IMR-90 (cell line): ENCODE results near the gene PRKN. TPM values are rescaled to one million over a fixed set of nuclear protein-coding genes. Genes with fewer than 3 reads are reported as not detected.

Experiments
- ATAC-seq: fragments of 200-7000 bp; cut with Tn5 transposase; 2 replicates; pipeline ENCODE4 v1.9.1; 2020; ENCODE audit warnings: low read depth, mild to moderate bottlenecking, moderate library complexity
- BruUV-seq: library from RNA; stranded (reverse); fragments of 400-500 nt; replicated peaks from 2 replicates; lab custom pipeline; 2021; lab: Mats Ljungman, UMichigan
- CTCF ChIA-PET: fragments of 300-600 bp; formaldehyde crosslinking; extraction: SDS; loops from one replicate; lab custom pipeline; 2021; ENCODE audit warnings: antibody characterized with exemption; lab: Yijun Ruan, JAX
- POLR2A ChIA-PET: fragments of 300-600 bp; sonication (Branson Sonifier 250); formaldehyde crosslinking; loops from one replicate; lab custom pipeline; 2022; ENCODE audit warnings: antibody characterized with exemption; ENCODE audit not compliant: unreplicated experiment; lab: Charles Lee
- DNase-seq: peaks from one replicate; pipeline ENCODE4 v3.0.0; 2013
- H2AFZ ChIP-seq: replicated peaks from 2 replicates; pipeline ENCODE3; 2013; ENCODE audit warnings: low read length, mild to moderate bottlenecking; ENCODE audit not compliant: poor library complexity
- H2AK5ac ChIP-seq: 2 replicates; pipeline ENCODE4 v1.6.1; 2013; ENCODE audit warnings: low read depth, low read length, inconsistent platforms
- H2AK9ac ChIP-seq: replicated peaks from 2 replicates; pipeline ENCODE3; 2013; ENCODE audit warnings: mild to moderate bottlenecking, low read depth, low read length, moderate library complexity; ENCODE audit not compliant: poor library complexity
- H2BK120ac ChIP-seq: 2 replicates; pipeline ENCODE4 v1.6.1; 2013; ENCODE audit warnings: low read depth, low read length, inconsistent platforms
- H2BK15ac ChIP-seq: 3 replicates; pipeline ENCODE4 v1.6.1; 2013; ENCODE audit warnings: low read depth, low read length, inconsistent platforms
- H2BK20ac ChIP-seq: 2 replicates; pipeline ENCODE4 v1.6.1; 2013; ENCODE audit warnings: low read depth, mild to moderate bottlenecking, inconsistent platforms, low read length, moderate library complexity
- H2BK5ac ChIP-seq: 2 replicates; pipeline ENCODE4 v1.6.1; 2013; ENCODE audit warnings: mild to moderate bottlenecking, low read depth, low read length, inconsistent platforms; ENCODE audit not compliant: poor library complexity, severe bottlenecking
- H3K14ac ChIP-seq: replicated peaks from 2 replicates; pipeline ENCODE4 v1.6.1; 2013; ENCODE audit warnings: low read depth, low read length, inconsistent platforms
- H3K18ac ChIP-seq: 2 replicates; pipeline ENCODE4 v1.6.1; 2013; ENCODE audit warnings: low read depth, low read length, control low read depth
- H3K23ac ChIP-seq: 2 replicates; pipeline ENCODE4 v1.6.1; 2013; ENCODE audit warnings: low read depth, low read length, inconsistent platforms
- H3K27ac ChIP-seq: 2 replicates; pipeline ENCODE4 v1.5.1; 2013; ENCODE audit warnings: mild to moderate bottlenecking, control low read depth, low read length; ENCODE audit not compliant: insufficient read depth
- H3K27me3 ChIP-seq: 2 replicates; pipeline ENCODE4 v1.6.1; 2013; ENCODE audit warnings: low read length; ENCODE audit not compliant: control insufficient read depth, insufficient read depth
- H3K36me3 ChIP-seq: 2 replicates; pipeline ENCODE4 v1.6.1; 2013; ENCODE audit warnings: low read length, mixed read lengths; ENCODE audit not compliant: control insufficient read depth, insufficient read depth
- H3K4ac ChIP-seq: 2 replicates; pipeline ENCODE4 v1.6.1; 2013; ENCODE audit warnings: low read depth, low read length, inconsistent platforms
- H3K4me1 ChIP-seq: 2 replicates; pipeline ENCODE4 v1.6.1; 2013; ENCODE audit warnings: low read length, mixed read lengths; ENCODE audit not compliant: control insufficient read depth, insufficient read depth
- H3K4me2 ChIP-seq: 2 replicates; pipeline ENCODE4 v1.6.1; 2013; ENCODE audit warnings: low read depth, mild to moderate bottlenecking, control low read depth, low read length, moderate library complexity
- H3K4me3 ChIP-seq: 2 replicates; pipeline ENCODE4 v1.5.1; 2013; ENCODE audit warnings: low read depth, mild to moderate bottlenecking, control low read depth, low read length, moderate library complexity; ENCODE audit not compliant: insufficient read depth
- H3K56ac ChIP-seq: 2 replicates; pipeline ENCODE4 v1.6.1; 2013; ENCODE audit warnings: low read length, inconsistent platforms; ENCODE audit not compliant: insufficient read depth; ENCODE audit errors: extremely low read depth
- H3K79me1 ChIP-seq, 2 experiments: 2 replicates each; pipeline ENCODE4 v1.6.1; 2013; ENCODE audit warnings: low read length in 2 of 2, inconsistent platforms in 1 of 2, low read depth in 1 of 2
- H3K9ac ChIP-seq: 2 replicates; pipeline ENCODE4 v1.6.1; 2013; ENCODE audit warnings: low read depth, low read length, control low read depth
- H3K9me1 ChIP-seq: 2 replicates; pipeline ENCODE4 v1.6.1; 2013; ENCODE audit warnings: low read length, inconsistent platforms; ENCODE audit not compliant: insufficient read depth
- H3K9me3 ChIP-seq: 2 replicates; pipeline ENCODE4 v1.6.1; 2013; ENCODE audit warnings: low read length; ENCODE audit not compliant: control insufficient read depth, insufficient read depth
- H4K20me1 ChIP-seq: 2 replicates; pipeline ENCODE4 v1.6.1; 2013; ENCODE audit warnings: low read length, inconsistent platforms; ENCODE audit not compliant: insufficient read depth
- H4K5ac ChIP-seq: 2 replicates; pipeline ENCODE4 v1.6.1; 2013; ENCODE audit warnings: mild to moderate bottlenecking, low read depth, low read length, control low read depth
- H4K8ac ChIP-seq, 2 experiments: 2 replicates each; pipeline ENCODE4 v1.6.1; 2013; ENCODE audit warnings: low read depth in 2 of 2, low read length in 2 of 2, control low read depth in 1 of 2, inconsistent platforms in 1 of 2
- H4K91ac ChIP-seq: 2 replicates; pipeline ENCODE4 v1.6.1; 2013; ENCODE audit warnings: low read depth, low read length, inconsistent platforms; ENCODE audit not compliant: insufficient read depth
- CEBPB ChIP-seq: IDR thresholded peaks from 2 replicates; pipeline ENCODE4 v1.6.1; 2012; ENCODE audit warnings: low read depth, low read length, improper control_type of control experiment
- CHD1 ChIP-seq: IDR thresholded peaks from 2 replicates; pipeline ENCODE4 v1.6.1; 2012; ENCODE audit warnings: low read depth, low read length, improper control_type of control experiment
- MAFK ChIP-seq: IDR thresholded peaks from 2 replicates; pipeline ENCODE4 v1.6.1; 2012; ENCODE audit warnings: low read depth, low read length, improper control_type of control experiment
- POLR2A ChIP-seq: IDR thresholded peaks from 2 replicates; pipeline ENCODE4 v1.6.1; 2012; ENCODE audit warnings: mild to moderate bottlenecking, low read depth, low read length
- RAD21 ChIP-seq: IDR thresholded peaks from 2 replicates; pipeline ENCODE4 v1.6.1; 2012; ENCODE audit warnings: low read length, improper control_type of control experiment
- RCOR1 ChIP-seq: IDR thresholded peaks from 2 replicates; pipeline ENCODE4 v1.6.1; 2012; ENCODE audit warnings: mild to moderate bottlenecking, low read length, improper control_type of control experiment; ENCODE audit not compliant: insufficient replicate concordance
- WGBS, 2 experiments: methylation state at CpG; one replicate each; pipeline versions ENCODE4 v1.1.5 to v1.1.7; 2013; ENCODE audit warnings: missing lambda C conversion rate in 2 of 2; ENCODE audit not compliant: insufficient read length in 1 of 2; ENCODE audit errors: extremely low coverage in 2 of 2; 5-methylcytosine and 5-hydroxymethylcytosine counted together
- dilution Hi-C: fragments of 300-500 bp; cut with HindIII; formaldehyde crosslinking; loops from one replicate; pipeline ENCODE4 v1.14.3; 2018; ENCODE audit warnings: low sequenced_read_pairs; ENCODE audit not compliant: unreplicated experiment
- in situ Hi-C: fragments of 300-500 bp; cut with MboI; formaldehyde crosslinking; loops from 3 replicates; pipeline ENCODE4 v1.14.3; 2019; ENCODE audit warnings: low sequenced_read_pairs, inconsistent platforms, mixed read lengths
- intact Hi-C: fragments of 100-400 bp; cut with micrococcal nuclease; formaldehyde crosslinking; loops from 2 replicates; pipeline ENCODE4 v1.10.0; 2022
- polyA plus RNA-seq, 3 experiments: library from polyadenylated mRNA; depleted of rRNA; stranded (reverse); fragments of >200 nt; gene quantifications; 2 replicates each; pipeline ENCODE4 v1.2.3, GENCODE V29; 2012; ENCODE audit warnings: low replicate concordance in 1 of 3
- total RNA-seq: library from RNA; depleted of rRNA; stranded (reverse); fragments of >200 nt; gene quantifications from 2 replicates; pipeline ENCODE4 v1.2.3, GENCODE V29; 2012

The PRKN gene
- total and polyA plus RNA-seq, 2 of the 4 experiments (the other 2 are of a cell fraction), result 0.15 to 0.18 TPM

DNA sequence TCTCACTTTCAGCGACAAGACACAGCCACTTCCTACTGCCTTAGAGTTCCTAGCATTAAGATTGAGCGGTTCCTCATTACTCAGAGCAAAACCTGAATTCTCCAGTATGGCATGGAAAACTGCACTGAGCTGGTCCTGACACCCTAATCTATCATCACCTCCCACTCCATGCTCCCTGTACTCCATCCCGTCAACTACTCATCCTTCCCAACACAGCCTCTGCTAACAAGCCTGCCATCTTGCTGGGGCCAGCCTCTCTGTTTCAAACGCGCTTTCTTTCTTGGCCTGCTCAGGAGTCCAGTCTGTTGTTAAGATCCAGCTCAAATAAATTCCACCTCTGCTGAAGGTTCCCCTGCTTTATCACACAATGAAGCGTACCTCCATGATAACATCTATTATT lies 12.0 kb downstream of the PRKN start:
- no peak overlapping the region for H2BK15ac ChIP-seq
- in situ Hi-C loops, result no loop called here
- H3K18ac ChIP-seq, result no peak overlapping the region
- H3K23ac ChIP-seq, result no peak overlapping the region
- H2BK120ac ChIP-seq, result no peak overlapping the region
- H3K14ac ChIP-seq, result no peak overlapping the region
- H2BK5ac ChIP-seq, result no peak overlapping the region
- H2BK20ac ChIP-seq, result no peak overlapping the region
- no peak for ATAC-seq
- TF ChIP-seq CHD1, result no peak
- no peak for TF ChIP-seq RCOR1
- TF ChIP-seq CEBPB, result no peak
- TF ChIP-seq POLR2A, result no peak
- no peak for TF ChIP-seq RAD21
- TF ChIP-seq MAFK, result no peak
- no peaks in the 10 kb centered on the region for H3K79me1 ChIP-seq
- H4K20me1 ChIP-seq, result no peaks in the 10 kb centered on the region
- intact Hi-C loops, result no loop called here
- H3K4ac ChIP-seq, result no peak overlapping the region
- DNase-seq, result no peak
- H3K9me1 ChIP-seq, result no peaks in the 10 kb centered on the region
- H3K4me1 ChIP-seq, result no peaks in the 10 kb centered on the region
- POLR2A ChIA-PET, result no interaction called here
- BruUV-seq, result no TSS peak
- dilution Hi-C loops, result no loop called here
- H2AK5ac ChIP-seq, result no peak overlapping the region
- H3K56ac ChIP-seq, result no peak overlapping the region
- H3K9ac ChIP-seq, result no peak overlapping the region
- CTCF ChIA-PET, result no interaction called here
- H4K91ac ChIP-seq, result no peak overlapping the region
- no peak overlapping the region for H3K4me3 ChIP-seq
- peaks cover 2% of the 10 kb centered on the region; the same call in 1 of the 2 replicates for H3K9me3 ChIP-seq
- no peak overlapping the region for H2AK9ac ChIP-seq
- no peak overlapping the region for H3K27ac ChIP-seq
- H4K5ac ChIP-seq, result no peak overlapping the region
- no peak overlapping the region for H3K4me2 ChIP-seq
- H2AFZ ChIP-seq, result no peak overlapping the region
- no peak overlapping the region for H4K8ac ChIP-seq
- 53% methylated on average over 5 of the region's 6 CpGs; no CpG with 5 or more reads in 1 of the 2 experiments for WGBS, 2 experiments
- H3K27me3 ChIP-seq, result no peaks in the 10 kb centered on the region
- no peaks in the 10 kb centered on the region for H3K36me3 ChIP-seq
